ENCODE measurements around the gene IL18RAP.

DNA sequence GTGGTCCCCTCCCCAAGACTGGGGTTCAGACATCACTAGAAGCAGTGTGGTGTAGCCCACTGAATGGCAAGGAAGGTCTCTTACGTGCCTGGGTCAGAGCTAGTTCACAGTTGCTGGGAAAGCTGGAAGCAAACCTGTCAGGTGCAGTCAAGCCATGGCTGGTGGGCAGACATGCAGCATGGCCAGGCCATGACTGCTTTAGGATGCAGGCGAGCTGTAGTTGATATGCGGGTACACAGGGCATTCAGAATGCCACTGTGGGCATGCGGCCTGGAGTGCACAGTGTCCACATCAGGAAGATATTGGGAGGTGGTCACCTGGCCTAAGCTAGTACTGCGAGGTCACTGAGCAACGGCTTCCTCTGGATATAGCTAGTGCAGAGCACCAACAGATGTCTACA lies 38.2 kb downstream of the IL18RAP start:
- TF ChIP-seq, protein P1, sequence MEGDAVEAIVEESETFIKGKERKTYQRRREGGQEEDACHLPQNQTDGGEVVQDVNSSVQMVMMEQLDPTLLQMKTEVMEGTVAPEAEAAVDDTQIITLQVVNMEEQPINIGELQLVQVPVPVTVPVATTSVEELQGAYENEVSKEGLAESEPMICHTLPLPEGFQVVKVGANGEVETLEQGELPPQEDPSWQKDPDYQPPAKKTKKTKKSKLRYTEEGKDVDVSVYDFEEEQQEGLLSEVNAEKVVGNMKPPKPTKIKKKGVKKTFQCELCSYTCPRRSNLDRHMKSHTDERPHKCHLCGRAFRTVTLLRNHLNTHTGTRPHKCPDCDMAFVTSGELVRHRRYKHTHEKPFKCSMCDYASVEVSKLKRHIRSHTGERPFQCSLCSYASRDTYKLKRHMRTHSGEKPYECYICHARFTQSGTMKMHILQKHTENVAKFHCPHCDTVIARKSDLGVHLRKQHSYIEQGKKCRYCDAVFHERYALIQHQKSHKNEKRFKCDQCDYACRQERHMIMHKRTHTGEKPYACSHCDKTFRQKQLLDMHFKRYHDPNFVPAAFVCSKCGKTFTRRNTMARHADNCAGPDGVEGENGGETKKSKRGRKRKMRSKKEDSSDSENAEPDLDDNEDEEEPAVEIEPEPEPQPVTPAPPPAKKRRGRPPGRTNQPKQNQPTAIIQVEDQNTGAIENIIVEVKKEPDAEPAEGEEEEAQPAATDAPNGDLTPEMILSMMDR (IDR thresholded peaks at IDR 0.05; ENCODE audit: poor library complexity, severe bottlenecking), result no peak
- TF ChIP-seq TAF1 (IDR thresholded peaks at IDR 0.05; ENCODE audit: low read depth) (no peak), SMC3 (conservative IDR thresholded peaks at IDR 0.05; ENCODE audit: poor library complexity) (no peak), RAD21 (conservative IDR thresholded peaks at IDR 0.05) (no peak)

Data from neural cell (in vitro differentiated cells).